Measurements from ENCODE around the gene FZD1. TPM values are rescaled to one million over a fixed set of nuclear protein-coding genes. Genes with fewer than 3 reads are reported as not detected.

FZD1 gene
- total and polyA plus RNA-seq, 10 of the 15 experiments (the other 5 are each of a cell fraction or from before 2014, with no cell fraction given), result 0.07 to 0.56 (median 0.18) TPM

GRCh38 chr7:91243591-91244301 lies 20.5 kb upstream of the FZD1 start (continued):
- TF ChIP-seq TCF3 (IDR thresholded peaks at IDR 0.05; ENCODE audit: borderline replicate concordance, insufficient read depth, low read depth, low read length), result no peak

GRCh38 chr7:91247500-91247899 lies 16.7 kb upstream of the FZD1 start:
- no peaks in the 10 kb centered on the region for H3K36me3 ChIP-seq (ENCODE audit: control insufficient read depth in 2 of 2, insufficient read depth in 2 of 2, low read length in 1 of 2)
- ChIA-PET CTCF (no interaction called here), POLR2A (no interaction called here), RAD21 (ENCODE audit: unreplicated experiment) (no interaction called here), SMC1A (ENCODE audit: uncharacterized antibody, unreplicated experiment) (interaction anchor here (1.3 kb wide), 1 partner anchor 40 kb away, joined by 3 read pairs; no protein-coding TSS in a partner anchor)
- intact Hi-C loops (cut with micrococcal nuclease; ENCODE audit: unreplicated experiment) (no loop called here), in situ Hi-C loops (cut with MboI) (no loop called here)
- H3K79me2 ChIP-seq (ENCODE audit: control insufficient read depth, insufficient read depth, low read length), result no peaks in the 10 kb centered on the region
- no TSS peak for BruUV-seq (replicated peaks)
- DNase-seq (ENCODE audit: low read depth, low spot score) (no peak), FAIRE-seq (no peak), ATAC-seq (no peak)
- no peaks in the 10 kb centered on the region for H3K9me3 ChIP-seq (replicated peaks; ENCODE audit: control insufficient read depth, insufficient read depth, low read length)
- H3K27ac ChIP-seq (ENCODE audit: control insufficient read depth, insufficient read depth), result no peak overlapping the region
- H3K4me3 ChIP-seq, result no peak overlapping the region
- H3K4me1 ChIP-seq (ENCODE audit: control insufficient read depth, insufficient read depth, low read length), result no peaks in the 10 kb centered on the region
- no peak overlapping the region for H2AFZ ChIP-seq (ENCODE audit: control insufficient read depth, low read depth, low read length)
- H3K9ac ChIP-seq (ENCODE audit: control insufficient read depth, insufficient read depth, low read length), result no peak overlapping the region
- H3K27me3 ChIP-seq (replicated peaks in 1 of 2; ENCODE audit: control insufficient read depth in 2 of 2, insufficient read depth in 2 of 2, low read length in 1 of 2), result no peaks in the 10 kb centered on the region
- no peak overlapping the region for H3K4me2 ChIP-seq (ENCODE audit: control insufficient read depth, insufficient read depth)
- no peaks in the 10 kb centered on the region for H4K20me1 ChIP-seq (ENCODE audit: control insufficient read depth, insufficient read depth)
- TF ChIP-seq ZBTB40 (IDR thresholded peaks at IDR 0.05; ENCODE audit: borderline replicate concordance) (no peak), GABPA (IDR thresholded peaks at IDR 0.05; ENCODE audit: low read depth) (no peak), PAX8 (IDR thresholded peaks at IDR 0.05) (no peak), MTA3 (IDR thresholded peaks at IDR 0.05; ENCODE audit: borderline replicate concordance, low read length) (no peak), RFX5 (IDR thresholded peaks at IDR 0.05; ENCODE audit: low read depth, low read length) (no peak), USF1 (IDR thresholded peaks at IDR 0.05; ENCODE audit: borderline replicate concordance, extremely low read length, insufficient read depth, low read depth, low read length) (no peak), IRF3 (IDR thresholded peaks at IDR 0.05) (no peak), RCOR1 (conservative IDR thresholded peaks at IDR 0.05; ENCODE audit: low read depth, low read length) (no peak), SPI1 (IDR thresholded peaks at IDR 0.05; ENCODE audit: borderline replicate concordance, insufficient read depth, low read depth, low read length) (no peak)
